ENCODE results near the gene SFMBT2.
"Not testable (repeated sequence)": the region's sequence is repeated elsewhere in the genome, so short reads cannot be mapped to it uniquely, and the experiment has no call there.

The SFMBT2 gene

GRCh38 chr10:7317786-7318446 is 92.9 kb downstream of the SFMBT2 start:
- no peak for DNase-seq

DNA sequence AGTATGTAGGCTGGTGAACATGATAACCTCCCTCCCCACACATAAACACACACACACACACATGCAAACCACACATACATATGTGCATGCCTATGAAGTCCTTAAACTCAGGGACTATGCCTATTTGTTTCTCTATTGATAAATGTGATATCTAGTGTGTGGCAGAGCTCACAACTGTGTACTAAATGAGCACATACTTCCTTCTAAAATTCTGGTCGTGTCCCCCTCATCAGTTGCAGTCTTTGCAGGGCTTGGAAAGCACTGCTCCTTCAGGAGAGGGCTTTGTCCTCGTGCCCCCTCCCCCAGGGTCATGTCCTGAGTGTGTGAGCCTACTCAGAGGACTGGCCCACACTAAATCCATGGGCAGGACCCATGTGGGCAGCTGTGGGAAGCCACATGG is 94.0 kb downstream of the SFMBT2 start:
- no peak for DNase-seq

DNA sequence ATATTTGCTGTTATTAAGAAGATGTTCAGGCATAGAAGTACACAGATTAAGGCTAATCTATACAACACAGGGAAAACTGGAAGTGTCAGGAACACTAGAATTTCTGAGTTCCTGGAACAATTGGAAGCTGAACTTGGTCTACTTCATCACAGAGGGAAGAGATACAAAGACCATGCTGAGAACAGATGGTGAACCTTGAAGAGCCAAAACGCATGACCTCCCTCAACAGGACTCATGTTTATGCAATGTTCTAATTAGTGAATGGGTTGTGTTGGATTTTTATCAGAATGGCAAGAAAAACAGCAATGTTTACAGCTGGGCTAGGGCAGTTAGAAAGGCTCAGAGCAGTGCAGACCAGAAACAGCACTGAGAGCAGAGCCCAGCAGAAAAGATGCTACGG is 94.9 kb downstream of the SFMBT2 start:
- DNase-seq: no peak

DNA sequence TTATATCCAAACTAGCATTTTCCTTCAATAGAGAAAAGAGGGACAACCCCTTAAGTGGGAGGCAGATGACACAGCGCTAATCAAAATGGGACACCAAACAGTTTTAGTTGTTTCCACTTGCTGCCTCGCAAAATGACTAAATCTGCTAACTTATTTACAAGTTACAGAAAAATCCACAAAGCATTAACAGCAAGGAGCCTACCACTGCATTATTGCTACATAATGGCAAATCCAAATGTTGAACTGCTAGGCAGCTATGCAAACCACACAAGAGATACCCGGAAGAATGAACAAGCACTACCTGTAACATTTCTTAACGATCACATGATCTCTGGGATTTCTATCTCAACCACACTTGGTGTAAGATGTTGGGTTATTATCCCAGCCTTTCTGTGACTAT is 96.7 kb downstream of the SFMBT2 start:
- DNase-seq: no peak

GRCh38 chr10:7312488-7312857 is 98.4 kb downstream of the SFMBT2 start:
- no peak for DNase-seq

- not testable (repeated sequence) for DNase-seq
These were observed 98.9 kb downstream of the SFMBT2 start for GRCh38 chr10:7311850-7312487.

GRCh38 chr10:7311218-7311849 is 99.5 kb downstream of the SFMBT2 start:
- no peak for DNase-seq

- DNase-seq: no peak
These were observed 100.8 kb downstream of the SFMBT2 start for GRCh38 chr10:7310076-7310475.

- no peak for DNase-seq
These were observed 102.0 kb downstream of the SFMBT2 start for GRCh38 chr10:7308826-7309225.

GRCh38 chr10:7306616-7307015 is 104.2 kb downstream of the SFMBT2 start:
- no peak for DNase-seq

- DNase-seq: no peak
These were observed 104.7 kb downstream of the SFMBT2 start for GRCh38 chr10:7306147-7306546.

GRCh38 chr10:7305053-7305452 is 105.8 kb downstream of the SFMBT2 start:
- no peak for DNase-seq

DNA sequence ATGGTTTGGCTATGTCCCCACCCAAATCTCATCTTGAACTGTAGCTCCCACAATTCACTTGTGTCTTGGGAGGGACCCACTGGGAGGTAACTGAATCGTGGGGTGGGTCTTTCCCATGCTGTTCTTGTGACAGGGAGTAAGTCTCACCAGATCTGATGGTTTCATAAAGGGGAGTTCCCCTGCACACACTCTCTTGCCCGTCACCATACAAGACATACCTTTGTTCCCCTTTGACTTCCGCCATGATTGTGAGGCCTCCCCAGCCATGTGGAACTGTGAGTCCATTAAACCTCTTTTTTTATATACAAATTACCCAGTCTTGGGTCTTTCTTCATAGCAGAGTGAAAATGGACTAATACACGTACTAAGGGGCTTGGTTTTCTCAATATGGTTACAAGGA is 106.7 kb downstream of the SFMBT2 start:
- DNase-seq: no peak

GRCh38 chr10:7302930-7303557 is 107.8 kb downstream of the SFMBT2 start:
- no peak for DNase-seq

DNA sequence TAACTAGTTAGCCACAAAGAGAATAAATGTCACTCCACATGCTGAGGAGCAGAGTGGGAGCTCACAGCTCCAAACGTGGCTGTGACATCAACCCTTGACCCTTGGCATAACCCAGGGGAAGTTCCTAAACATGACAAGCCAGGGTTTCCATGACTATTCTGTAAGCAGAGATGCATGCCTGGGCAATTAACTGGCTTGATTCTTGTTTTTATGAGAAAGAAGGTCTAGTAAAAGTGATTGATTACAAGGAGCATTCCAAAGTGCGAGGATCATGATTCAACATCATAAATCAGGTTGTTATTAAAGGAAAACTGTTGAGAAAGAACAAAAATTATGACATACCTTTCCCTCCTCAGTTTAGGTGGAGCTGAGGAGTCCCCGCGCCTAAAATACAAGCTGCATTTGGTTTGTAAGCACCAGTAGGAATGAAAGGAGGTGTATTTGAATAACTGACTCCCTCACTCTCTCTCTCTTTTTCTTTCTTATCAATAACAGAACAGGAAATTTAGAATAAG is 108.4 kb downstream of the SFMBT2 start:
- DNase-seq: no peak

DNA sequence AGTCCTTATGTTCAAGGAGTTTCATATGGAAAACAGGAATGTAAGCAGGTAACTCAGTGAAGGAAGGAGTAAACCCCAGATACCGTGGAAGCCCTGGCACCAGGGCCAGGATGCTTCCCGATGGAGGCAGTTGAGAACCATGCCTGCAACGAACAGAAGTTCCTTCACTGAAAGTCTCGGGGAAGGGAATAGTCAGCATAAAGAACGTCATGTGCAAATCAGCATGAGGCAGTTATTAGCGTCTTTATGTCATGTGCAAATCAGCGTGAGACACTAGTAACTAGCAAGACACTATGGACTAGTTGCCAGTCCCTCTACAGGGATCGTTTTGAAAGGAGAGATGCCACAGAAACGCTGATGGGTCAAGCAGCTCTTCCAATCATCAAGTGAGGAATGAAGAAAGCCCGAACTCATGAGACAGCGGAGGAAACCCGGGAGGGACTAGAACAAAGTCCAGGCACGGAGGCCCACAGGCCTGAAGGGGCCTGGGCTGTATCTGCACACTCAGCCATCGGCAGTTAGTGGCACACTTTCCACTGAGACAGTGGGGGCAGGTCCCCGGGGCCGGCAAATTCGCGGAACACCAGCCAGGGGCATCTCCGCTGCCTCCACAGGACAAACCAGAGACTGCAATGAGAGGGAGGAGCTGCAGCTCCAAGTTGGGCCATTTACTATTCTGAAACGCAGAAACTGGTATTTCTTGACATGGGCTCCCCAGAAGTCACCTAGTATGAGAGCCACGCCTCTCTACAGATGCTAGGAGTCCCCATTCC is 109.6 kb downstream of the SFMBT2 start:
- no peak for DNase-seq

- DNase-seq: no peak
These were observed 110.4 kb downstream of the SFMBT2 start for GRCh38 chr10:7300384-7300971.

DNA sequence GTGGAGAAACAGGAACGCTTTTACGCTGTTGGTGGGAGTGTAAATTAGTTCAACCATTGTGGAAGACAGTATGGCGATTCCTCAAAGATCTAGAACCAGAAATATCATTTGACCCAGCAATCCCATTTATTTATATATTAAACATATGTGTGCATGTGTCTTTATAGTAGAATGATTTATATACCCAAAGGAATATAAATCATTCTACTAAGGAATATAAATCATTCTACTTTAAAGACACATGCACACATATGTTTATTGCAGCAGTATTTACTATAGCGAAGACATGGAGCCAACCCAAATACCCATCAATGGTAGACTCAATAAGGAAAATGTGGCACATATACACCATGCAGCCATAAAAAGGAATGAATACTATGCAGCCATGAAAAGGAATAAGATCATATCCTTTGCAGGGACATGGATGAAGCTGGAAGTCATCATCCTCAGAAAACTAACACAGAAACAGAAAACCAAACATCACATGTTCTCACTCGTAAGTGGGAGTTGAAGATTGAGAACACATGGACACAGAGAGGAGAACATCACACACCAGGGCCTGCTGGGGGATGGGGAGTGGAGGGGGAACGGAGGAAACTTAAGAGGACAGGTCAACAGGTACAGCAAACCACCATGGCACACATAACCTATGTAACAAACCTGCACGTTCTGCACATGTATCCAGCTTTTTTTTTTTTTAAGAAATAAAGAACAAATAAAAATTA is 111.1 kb downstream of the SFMBT2 start:
- not testable (repeated sequence) for DNase-seq

- no peak for DNase-seq
These were observed 112.3 kb downstream of the SFMBT2 start for GRCh38 chr10:7298495-7298894.

GRCh38 chr10:7297094-7297493 is 113.7 kb downstream of the SFMBT2 start:
- DNase-seq: no peak

DNA sequence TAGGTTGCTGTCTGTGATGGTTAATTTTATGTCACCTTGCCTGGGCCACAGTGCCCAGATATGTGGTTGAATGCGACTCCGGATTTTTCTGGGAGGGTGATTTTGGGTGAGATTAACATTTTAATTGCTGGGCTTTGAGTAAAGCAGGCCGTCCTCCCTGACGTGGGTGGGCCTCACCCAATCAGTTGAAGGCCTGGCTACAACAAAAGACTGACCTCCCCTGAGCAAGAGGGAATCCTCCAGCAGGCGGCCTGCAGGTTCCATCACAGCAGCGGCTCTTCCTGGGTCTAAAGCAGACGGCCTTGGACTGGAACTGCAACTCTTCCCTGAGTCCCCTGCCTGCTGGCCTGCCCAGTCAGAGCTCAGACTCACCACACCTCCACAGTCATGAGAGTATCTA is 114.2 kb downstream of the SFMBT2 start:
- DNase-seq: no peak

DNA sequence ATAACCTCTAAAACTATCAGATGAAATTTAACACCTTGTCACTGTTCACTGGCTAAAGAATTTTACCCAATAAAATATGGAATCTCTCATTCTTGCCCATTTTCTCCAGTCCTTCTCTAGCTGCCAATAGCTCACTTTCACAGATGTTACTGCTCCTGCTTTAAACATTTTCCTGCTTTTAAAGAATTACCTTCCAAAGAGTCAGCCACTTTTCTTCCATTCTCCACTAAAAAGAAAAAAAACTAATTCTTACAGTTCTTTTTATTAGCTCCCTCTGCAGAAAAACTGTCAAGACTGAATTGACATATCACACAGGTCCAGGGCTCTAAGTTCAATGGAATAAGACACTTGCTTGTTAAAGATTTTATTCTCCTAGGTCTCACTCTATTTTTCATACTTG is 114.8 kb downstream of the SFMBT2 start:
- no peak for DNase-seq

Data from NCI-H1048 (cell line).